ENCODE data around the gene STK32B.

GRCh38 chr4:5126857-5127256 lies 75.6 kb downstream of the STK32B start:
- no peak for TF ChIP-seq BHLHE40 (IDR thresholded peaks at IDR 0.05; ENCODE audit: borderline replicate concordance)
- no peak for TF ChIP-seq FOXK2 (IDR thresholded peaks at IDR 0.05)
- no peak for TF ChIP-seq NFRKB (IDR thresholded peaks at IDR 0.05)
- no peak for TF ChIP-seq TARDBP (IDR thresholded peaks at IDR 0.05)
- no peak for TF ChIP-seq HDGF (IDR thresholded peaks at IDR 0.05; ENCODE audit: borderline replicate concordance)
- no peak for TF ChIP-seq PKNOX1 (IDR thresholded peaks at IDR 0.05)
- no peak for TF ChIP-seq FOXM1 (IDR thresholded peaks at IDR 0.05; ENCODE audit: borderline replicate concordance)
- no peak for TF ChIP-seq L3MBTL2 (conservative IDR thresholded peaks at IDR 0.05)
